BE2C (cell line): ENCODE results near the gene NOS2. TPM values are rescaled to one million over a fixed set of nuclear protein-coding genes. Genes with fewer than 3 reads are reported as not detected.
"Not testable (repeated sequence)": the region's sequence is repeated elsewhere in the genome, so short reads cannot be mapped to it uniquely, and the experiment has no call there.

Experiments
- DNase-seq: peaks from one replicate; pipeline ENCODE4 v3.0.0-alpha.2; 2020
- H3K27me3 ChIP-seq: fragments of 250-450 bp; sonication (Bioruptor Pico); 2 replicates; pipeline ENCODE4 v1.5.1; 2020; ENCODE audit warnings: mild to moderate bottlenecking
- H3K36me3 ChIP-seq: fragments of 250-450 bp; sonication (Bioruptor Pico); 2 replicates; pipeline ENCODE4 v1.5.1; 2020; ENCODE audit warnings: mild to moderate bottlenecking
- H3K4me1 ChIP-seq: fragments of 250-450 bp; sonication (Bioruptor Pico); 2 replicates; pipeline ENCODE4 v1.5.1; 2020
- H3K4me3 ChIP-seq: 2 replicates; pipeline ENCODE4 v1.5.1; 2011; ENCODE audit warnings: low read depth, low read length
- H3K9me3 ChIP-seq: fragments of 250-450 bp; sonication (Bioruptor Pico); 2 replicates; pipeline ENCODE4 v1.5.1; 2020
- CTCF ChIP-seq: IDR thresholded peaks from 2 replicates; pipeline ENCODE4 v1.5.1; 2012; ENCODE audit warnings: mild to moderate bottlenecking, low read depth, low read length
- polyA plus RNA-seq: library from polyadenylated mRNA; unstranded; fragments of >200 nt; gene quantifications from one replicate; pipeline ENCODE4 v1.2.1, GENCODE V29; 2012; ENCODE audit warnings: low read depth, missing spikeins; ENCODE audit not compliant: insufficient read length, insufficient read depth

NOS2 gene
- polyA plus RNA-seq: 2.0 TPM

- Histone ChIP-seq H3K4me1 (no peaks in the 10 kb centered on the region), H3K27me3 (no peaks in the 10 kb centered on the region), H3K36me3 (no peaks in the 10 kb centered on the region), H3K9me3 (no peaks in the 10 kb centered on the region), H3K4me3 (no peak within 1 kb of the TSS)
- no peak for TF ChIP-seq CTCF
- DNase-seq: no peak
These were observed at the start of gene NOS2 for GRCh38 chr17:27800522-27800921. TSS of gene NOS2 (minus strand) at chr17:27800529. CDS start at chr17:27798809, 1,720 bp downstream.

GRCh38 chr17:27849474-27850185, 49.3 kb upstream of the NOS2 start:
- Histone ChIP-seq H3K4me1 (no peaks in the 10 kb centered on the region), H3K4me3 (no peak overlapping the region), H3K9me3 (no peaks in the 10 kb centered on the region), H3K27me3 (no peaks in the 10 kb centered on the region), H3K36me3 (no peaks in the 10 kb centered on the region)
- no peak for TF ChIP-seq CTCF
- no peak for DNase-seq

GRCh38 chr17:27848931-27849330, 48.6 kb upstream of the NOS2 start:
- H3K36me3 ChIP-seq: no peaks in the 10 kb centered on the region
- no peaks in the 10 kb centered on the region for H3K27me3 ChIP-seq
- H3K4me3 ChIP-seq: no peak overlapping the region
- H3K4me1 ChIP-seq: no peaks in the 10 kb centered on the region
- no peak for TF ChIP-seq CTCF
- H3K9me3 ChIP-seq: no peaks in the 10 kb centered on the region
- DNase-seq: no peak

- not testable (repeated sequence) for H3K27me3 ChIP-seq, DNase-seq, H3K4me3 ChIP-seq, H3K4me1 ChIP-seq, H3K36me3 ChIP-seq, H3K9me3 ChIP-seq
These were observed 46.5 kb upstream of the NOS2 start for GRCh38 chr17:27846808-27847307.

- Histone ChIP-seq H3K9me3 (no peaks in the 10 kb centered on the region), H3K4me1 (no peaks in the 10 kb centered on the region), H3K27me3 (no peaks in the 10 kb centered on the region), H3K4me3 (no peak overlapping the region), H3K36me3 (no peaks in the 10 kb centered on the region)
- no peak for DNase-seq
- no peak for TF ChIP-seq CTCF
These were observed 45.8 kb upstream of the NOS2 start for GRCh38 chr17:27846042-27846655.

GRCh38 chr17:27845264-27846041, 45.1 kb upstream of the NOS2 start:
- Histone ChIP-seq H3K27me3 (no peaks in the 10 kb centered on the region), H3K9me3 (no peaks in the 10 kb centered on the region), H3K4me1 (no peaks in the 10 kb centered on the region), H3K4me3 (no peak overlapping the region), H3K36me3 (no peaks in the 10 kb centered on the region)
- no peak for TF ChIP-seq CTCF
- no peak for DNase-seq
